ENCODE measurements around the gene RCVRN. TPM values are rescaled to one million over a fixed set of nuclear protein-coding genes. Genes with fewer than 3 reads are reported as not detected.

RCVRN gene
- total and polyA plus RNA-seq, 2 of the 13 experiments (the other 11 are each of a cell fraction or from before 2014, with no cell fraction given), result not detected

DNA sequence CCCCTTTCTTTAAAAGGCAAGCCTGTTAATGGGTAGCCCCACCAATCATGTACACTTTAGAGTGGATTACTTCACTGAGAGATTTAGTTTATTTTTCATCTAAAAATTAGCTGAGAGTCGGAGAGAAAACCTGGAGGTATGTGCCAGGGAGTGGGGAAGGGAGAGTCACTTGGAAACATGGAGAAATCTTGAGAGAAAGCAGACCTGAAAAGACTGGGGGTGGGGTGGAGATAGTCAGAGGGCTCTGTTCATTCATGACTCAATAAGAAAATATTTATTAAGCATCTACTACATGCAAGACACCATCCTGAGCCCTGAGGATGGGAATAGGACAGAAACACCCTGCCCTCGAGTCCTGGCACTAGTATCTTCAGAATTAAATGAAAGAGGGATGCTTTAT is 27.4 kb upstream of the RCVRN start (continued):
- TF ChIP-seq, protein P1, sequence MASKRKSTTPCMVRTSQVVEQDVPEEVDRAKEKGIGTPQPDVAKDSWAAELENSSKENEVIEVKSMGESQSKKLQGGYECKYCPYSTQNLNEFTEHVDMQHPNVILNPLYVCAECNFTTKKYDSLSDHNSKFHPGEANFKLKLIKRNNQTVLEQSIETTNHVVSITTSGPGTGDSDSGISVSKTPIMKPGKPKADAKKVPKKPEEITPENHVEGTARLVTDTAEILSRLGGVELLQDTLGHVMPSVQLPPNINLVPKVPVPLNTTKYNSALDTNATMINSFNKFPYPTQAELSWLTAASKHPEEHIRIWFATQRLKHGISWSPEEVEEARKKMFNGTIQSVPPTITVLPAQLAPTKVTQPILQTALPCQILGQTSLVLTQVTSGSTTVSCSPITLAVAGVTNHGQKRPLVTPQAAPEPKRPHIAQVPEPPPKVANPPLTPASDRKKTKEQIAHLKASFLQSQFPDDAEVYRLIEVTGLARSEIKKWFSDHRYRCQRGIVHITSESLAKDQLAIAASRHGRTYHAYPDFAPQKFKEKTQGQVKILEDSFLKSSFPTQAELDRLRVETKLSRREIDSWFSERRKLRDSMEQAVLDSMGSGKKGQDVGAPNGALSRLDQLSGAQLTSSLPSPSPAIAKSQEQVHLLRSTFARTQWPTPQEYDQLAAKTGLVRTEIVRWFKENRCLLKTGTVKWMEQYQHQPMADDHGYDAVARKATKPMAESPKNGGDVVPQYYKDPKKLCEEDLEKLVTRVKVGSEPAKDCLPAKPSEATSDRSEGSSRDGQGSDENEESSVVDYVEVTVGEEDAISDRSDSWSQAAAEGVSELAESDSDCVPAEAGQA (IDR thresholded peaks at IDR 0.05; ENCODE audit: low read depth), result no peak
- TF ChIP-seq, protein P1 (CRISPR knock-in tag; IDR thresholded peaks at IDR 0.05; ENCODE audit: borderline replicate concordance), result no peak
- TF ChIP-seq PHB2 (IDR thresholded peaks at IDR 0.05; ENCODE audit: partially characterized antibody) (no peak), KLF15 (CRISPR knock-in tag; IDR thresholded peaks at IDR 0.05; ENCODE audit: borderline replicate concordance) (no peak), SRSF1 (optimal IDR thresholded peaks at IDR 0.05; ENCODE audit: low read depth, low read length) (no peak)
- TF ChIP-seq, protein P2, sequence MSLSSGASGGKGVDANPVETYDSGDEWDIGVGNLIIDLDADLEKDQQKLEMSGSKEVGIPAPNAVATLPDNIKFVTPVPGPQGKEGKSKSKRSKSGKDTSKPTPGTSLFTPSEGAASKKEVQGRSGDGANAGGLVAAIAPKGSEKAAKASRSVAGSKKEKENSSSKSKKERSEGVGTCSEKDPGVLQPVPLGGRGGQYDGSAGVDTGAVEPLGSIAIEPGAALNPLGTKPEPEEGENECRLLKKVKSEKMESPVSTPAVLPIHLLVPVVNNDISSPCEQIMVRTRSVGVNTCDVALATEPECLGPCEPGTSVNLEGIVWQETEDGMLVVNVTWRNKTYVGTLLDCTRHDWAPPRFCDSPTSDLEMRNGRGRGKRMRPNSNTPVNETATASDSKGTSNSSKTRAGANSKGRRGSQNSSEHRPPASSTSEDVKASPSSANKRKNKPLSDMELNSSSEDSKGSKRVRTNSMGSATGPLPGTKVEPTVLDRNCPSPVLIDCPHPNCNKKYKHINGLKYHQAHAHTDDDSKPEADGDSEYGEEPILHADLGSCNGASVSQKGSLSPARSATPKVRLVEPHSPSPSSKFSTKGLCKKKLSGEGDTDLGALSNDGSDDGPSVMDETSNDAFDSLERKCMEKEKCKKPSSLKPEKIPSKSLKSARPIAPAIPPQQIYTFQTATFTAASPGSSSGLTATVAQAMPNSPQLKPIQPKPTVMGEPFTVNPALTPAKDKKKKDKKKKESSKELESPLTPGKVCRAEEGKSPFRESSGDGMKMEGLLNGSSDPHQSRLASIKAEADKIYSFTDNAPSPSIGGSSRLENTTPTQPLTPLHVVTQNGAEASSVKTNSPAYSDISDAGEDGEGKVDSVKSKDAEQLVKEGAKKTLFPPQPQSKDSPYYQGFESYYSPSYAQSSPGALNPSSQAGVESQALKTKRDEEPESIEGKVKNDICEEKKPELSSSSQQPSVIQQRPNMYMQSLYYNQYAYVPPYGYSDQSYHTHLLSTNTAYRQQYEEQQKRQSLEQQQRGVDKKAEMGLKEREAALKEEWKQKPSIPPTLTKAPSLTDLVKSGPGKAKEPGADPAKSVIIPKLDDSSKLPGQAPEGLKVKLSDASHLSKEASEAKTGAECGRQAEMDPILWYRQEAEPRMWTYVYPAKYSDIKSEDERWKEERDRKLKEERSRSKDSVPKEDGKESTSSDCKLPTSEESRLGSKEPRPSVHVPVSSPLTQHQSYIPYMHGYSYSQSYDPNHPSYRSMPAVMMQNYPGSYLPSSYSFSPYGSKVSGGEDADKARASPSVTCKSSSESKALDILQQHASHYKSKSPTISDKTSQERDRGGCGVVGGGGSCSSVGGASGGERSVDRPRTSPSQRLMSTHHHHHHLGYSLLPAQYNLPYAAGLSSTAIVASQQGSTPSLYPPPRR (CRISPR knock-in tag; IDR thresholded peaks at IDR 0.05; ENCODE audit: borderline replicate concordance), result no peak

Data from HepG2 (cell line).